HS-5 (cell line): ENCODE results near the gene MYO15B.

Experiments used
- DNase-seq: peaks from one replicate; pipeline ENCODE4 v3.0.0-alpha.2; 2012; ENCODE audit warnings: low read depth

Gene MYO15B

GRCh38 chr17:75639327-75639726 is 51.7 kb downstream of the MYO15B start:
- no peak for DNase-seq

- DNase-seq, result no peak
These were observed 52.4 kb downstream of the MYO15B start for GRCh38 chr17:75639771-75640555.

GRCh38 chr17:75640556-75641119 is 53.0 kb downstream of the MYO15B start:
- no peak for DNase-seq

GRCh38 chr17:75641343-75641742 is 53.7 kb downstream of the MYO15B start:
- no peak for DNase-seq

- DNase-seq, result no peak
These were observed 54.7 kb downstream of the MYO15B start for GRCh38 chr17:75642182-75642783.

GRCh38 chr17:75642784-75643642 is 55.4 kb downstream of the MYO15B start:
- no peak for DNase-seq

- DNase-seq, result no peak
These were observed 56.0 kb downstream of the MYO15B start for GRCh38 chr17:75643643-75644017.

GRCh38 chr17:75645501-75645888 is 57.9 kb downstream of the MYO15B start:
- DNase-seq, result no peak

GRCh38 chr17:75645889-75646637 is 58.5 kb downstream of the MYO15B start:
- no peak for DNase-seq

- DNase-seq, result no peak
These were observed 59.0 kb downstream of the MYO15B start for GRCh38 chr17:75646638-75646992.

GRCh38 chr17:75647061-75647460 is 59.5 kb downstream of the MYO15B start:
- DNase-seq, result no peak

GRCh38 chr17:75647921-75648320 is 60.3 kb downstream of the MYO15B start:
- no peak for DNase-seq

- no peak for DNase-seq
These were observed 62.1 kb downstream of the MYO15B start for GRCh38 chr17:75649687-75650086.

GRCh38 chr17:75650874-75651273 is 63.3 kb downstream of the MYO15B start:
- no peak for DNase-seq

GRCh38 chr17:75652341-75652740 is 64.7 kb downstream of the MYO15B start:
- no peak for DNase-seq

GRCh38 chr17:75652934-75653549 is 65.4 kb downstream of the MYO15B start:
- no peak for DNase-seq

- DNase-seq, result no peak
These were observed 66.6 kb downstream of the MYO15B start for GRCh38 chr17:75654176-75654575.

- no peak for DNase-seq
These were observed 70.6 kb downstream of the MYO15B start for GRCh38 chr17:75658237-75658636.

GRCh38 chr17:75661531-75661930 is 73.9 kb downstream of the MYO15B start:
- no peak for DNase-seq

GRCh38 chr17:75662511-75662910 is 74.9 kb downstream of the MYO15B start:
- no peak for DNase-seq

GRCh38 chr17:75664099-75664549 is 76.5 kb downstream of the MYO15B start:
- DNase-seq, result no peak
